GM03348 (cell line): ENCODE data around the gene NEURL3.

Source experiments
- DNase-seq: peaks from one replicate; pipeline ENCODE4 v3.0.0; 2012; ENCODE audit warnings: low spot score

The NEURL3 gene

DNA sequence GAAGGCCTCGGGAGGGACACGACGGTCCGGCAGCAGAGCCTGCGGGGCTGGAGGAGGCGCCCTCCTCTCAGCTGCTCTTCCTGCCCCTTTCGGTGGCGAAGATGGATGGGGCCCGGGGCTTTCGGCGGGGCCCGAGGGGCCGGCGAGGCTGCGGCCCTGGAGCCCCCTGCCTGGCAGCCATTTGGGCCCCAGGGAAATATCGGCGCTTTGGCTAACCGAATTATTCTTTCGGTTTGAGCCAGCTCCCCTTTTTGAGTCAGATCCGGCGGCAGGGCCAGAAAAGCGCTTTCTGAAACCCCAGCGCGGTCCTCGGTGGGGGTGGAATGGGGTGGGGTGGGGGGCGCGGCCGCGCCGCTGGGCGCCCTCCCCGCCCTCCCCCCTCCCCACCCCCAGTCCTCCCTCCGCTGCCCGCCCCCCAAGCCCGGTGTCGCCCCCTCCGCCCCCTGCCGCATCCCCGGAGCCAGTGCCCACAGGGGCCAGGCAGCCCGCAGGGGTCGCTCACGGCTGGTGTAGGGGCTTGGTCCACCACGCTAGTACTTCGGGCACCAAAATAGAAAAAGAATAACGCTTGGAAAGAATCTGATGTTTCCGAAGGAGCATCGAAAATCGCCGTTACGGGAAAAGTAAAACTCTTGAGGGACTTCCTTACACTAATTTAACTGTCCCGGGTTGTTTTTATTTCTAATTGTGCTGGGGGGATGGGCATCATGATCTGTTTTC is 22.3 kb upstream of the NEURL3 start:
- peak; percentile 58 for DNase-seq

DNA sequence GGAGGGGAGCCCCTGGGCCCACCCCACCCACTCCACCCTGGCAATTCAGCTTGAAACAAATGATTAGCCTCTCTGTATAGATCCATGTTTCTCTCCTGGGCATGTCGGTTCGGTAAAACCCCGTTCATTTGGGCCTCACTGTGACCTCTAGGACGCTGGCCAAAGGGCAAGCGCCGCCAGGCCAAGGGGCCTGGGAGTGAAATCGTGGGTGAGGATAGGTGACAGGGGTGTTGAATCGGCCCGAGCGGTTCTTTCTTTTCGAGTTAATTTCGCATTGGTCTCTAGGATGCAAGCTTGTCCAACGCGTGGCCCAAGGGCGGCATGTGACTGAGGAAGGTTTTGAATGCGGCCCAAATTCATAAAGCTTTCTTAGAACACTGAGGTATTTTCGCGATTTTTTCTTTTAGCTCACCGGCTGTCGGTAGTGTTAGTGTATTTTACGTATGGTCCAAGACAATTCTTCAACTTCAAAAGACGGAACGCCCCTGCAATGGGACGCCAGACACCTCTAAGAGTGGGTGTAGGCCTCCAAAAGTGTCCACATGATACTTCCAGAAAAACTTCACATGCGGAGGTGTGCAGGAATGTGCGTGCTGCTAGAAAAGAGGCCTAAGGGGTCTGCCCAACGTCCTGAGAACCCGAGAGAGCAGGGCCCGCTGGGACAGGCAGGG is 21.6 kb upstream of the NEURL3 start:
- no peak for DNase-seq

DNA sequence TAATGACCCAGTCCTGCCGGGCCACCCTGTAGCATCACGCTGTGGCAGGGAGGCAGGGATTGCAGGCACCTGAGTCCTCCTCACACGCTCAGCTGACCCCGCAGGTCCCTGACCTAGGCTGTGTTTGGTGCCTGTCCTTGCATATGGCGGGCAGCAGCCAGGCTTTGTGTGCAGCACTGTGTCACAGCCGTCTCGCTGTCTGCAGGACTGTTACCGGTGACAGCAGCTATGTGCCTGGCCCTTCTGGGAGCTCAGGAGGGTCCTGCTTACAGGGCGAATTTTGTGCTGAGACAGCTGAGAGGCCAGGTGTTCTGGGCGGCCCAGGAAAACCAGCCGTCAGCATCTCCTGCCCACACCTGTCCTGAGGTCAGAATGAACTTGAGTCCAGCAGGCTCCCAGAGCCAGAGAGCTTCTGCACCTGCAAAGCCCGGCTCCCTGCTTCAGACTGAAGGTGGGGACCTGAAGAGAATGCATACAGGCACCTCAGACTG is 21.0 kb upstream of the NEURL3 start:
- DNase-seq: no peak

DNA sequence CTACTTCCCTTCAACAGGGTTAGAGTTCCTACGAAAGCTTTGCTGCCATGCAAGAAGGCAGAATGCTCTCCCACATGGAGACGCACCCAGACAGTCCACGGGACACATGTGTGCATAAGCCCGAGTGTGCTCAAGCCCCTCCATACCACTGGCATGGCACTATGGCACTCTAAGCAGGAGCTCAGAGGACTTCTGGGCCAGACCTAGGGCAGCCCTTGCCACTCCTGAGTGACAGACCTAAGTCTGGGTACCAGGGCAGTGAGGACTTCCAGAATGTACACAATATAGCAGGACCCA is 20.0 kb upstream of the NEURL3 start:
- no peak for DNase-seq

DNA sequence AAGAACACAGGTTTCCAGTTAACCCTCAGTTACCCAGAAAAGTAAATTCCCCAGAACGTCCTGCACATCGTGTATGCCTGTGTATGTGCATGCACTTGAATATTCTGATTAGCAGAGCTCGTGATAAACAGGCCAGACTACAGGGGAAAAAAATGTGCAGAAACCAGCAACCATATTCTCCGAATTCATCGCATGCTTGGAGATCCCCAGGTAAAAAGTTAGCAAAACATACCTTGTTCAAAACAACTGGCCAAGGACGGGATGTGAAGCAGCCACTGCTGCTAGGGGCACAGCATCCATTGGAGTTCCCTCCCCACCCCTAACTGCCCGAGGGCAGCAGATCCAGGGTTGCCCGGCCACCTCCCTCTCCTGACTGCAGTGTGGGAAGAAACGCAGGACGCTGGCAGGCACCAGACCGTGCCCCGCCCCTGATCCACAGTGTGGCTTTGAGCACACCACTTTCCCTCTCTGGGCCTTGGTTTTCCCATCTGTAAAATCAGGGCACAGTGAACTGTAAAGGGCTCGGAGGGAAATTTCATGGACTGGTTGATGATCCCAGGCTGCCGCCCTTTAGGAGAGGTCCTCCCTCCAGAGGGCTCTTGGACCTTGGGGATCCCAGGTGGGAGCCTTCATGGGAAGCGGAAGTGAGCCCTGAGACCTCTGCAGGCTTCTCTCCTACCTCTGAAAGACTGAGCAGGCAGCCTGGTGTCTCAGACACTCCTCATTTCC is 19.5 kb upstream of the NEURL3 start:
- DNase-seq: no peak

DNA sequence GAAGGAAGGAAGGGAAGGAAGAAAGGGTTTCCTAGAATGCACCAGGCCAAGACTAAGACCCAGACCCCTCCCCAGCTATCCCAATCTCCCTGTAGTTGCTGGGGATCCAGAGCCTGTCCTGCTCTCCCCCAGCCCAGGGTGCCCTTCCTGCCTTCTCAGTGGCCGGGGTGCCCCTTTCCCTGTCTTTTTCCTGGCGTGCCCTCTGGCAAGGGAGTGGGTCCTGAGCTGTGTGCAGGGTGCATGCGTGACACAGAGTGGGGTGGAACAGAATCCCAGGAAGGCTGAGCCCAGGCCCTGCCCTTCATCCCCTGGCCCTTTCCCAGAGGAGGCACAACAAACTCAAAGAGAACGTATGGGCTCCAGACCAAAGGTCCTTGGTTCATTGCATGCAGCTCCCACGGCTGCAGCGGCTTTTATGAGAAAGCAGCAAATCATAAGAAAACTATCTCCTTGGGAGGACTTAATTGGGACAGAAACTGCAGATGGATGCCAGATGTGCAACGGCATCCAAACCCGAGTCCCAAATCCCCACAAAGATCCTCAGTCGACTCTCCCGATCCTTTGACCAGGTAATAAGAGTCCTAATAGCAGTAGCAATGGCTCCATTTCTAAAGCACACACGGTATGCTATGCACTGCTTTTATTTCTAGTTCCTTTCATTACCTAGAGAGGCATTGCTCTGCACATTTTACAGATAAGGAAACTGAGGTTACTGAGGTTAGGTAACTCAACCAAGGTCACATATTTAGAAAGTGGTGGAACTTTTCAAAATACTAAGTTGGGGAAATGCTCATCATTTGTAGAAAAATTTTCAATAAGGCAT is 18.7 kb upstream of the NEURL3 start:
- DNase-seq: peak; percentile 79

DNA sequence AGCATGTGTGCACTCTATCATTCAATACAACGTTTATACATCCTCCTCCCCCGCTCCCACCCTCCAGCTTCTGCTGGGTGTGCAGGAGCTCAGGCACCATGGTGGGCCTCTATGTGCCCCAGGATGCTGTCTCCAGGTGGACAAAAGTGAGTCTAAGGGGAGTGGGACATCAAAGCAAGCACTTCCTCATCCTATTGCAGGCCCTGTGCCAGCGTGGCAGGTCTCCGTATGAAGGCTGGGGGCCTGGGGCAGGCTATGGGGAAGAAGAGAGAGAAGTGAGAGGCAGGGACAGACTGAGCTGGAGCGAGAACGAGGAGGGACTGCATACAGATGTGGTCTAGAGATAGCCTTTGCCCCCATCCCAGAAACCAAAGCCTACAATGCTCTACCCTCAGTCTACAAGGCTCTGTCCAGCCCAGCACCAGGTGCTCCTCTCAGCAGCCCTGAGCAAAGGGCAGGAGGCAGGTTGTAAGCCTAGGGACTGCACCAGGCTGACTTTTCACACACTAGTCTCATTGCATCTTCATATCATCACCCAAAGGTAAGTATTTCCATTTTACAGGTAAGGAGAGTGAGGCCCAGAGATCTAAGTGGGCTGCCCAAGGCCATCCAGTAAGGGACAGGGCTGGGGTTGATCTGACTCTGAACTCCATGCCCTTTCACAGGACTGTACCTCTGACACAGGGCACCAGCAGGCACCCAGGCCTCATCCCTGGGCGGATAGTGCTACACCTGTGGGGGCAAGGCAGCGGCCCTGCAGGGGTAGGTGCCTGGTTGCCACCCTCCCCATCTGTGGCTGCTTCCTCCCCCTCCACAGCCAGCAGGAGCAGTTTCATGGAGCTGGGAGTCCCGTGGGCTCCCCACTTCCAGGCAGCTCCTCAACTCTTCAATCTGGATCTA is 17.4 kb upstream of the NEURL3 start:
- DNase-seq: no peak

DNA sequence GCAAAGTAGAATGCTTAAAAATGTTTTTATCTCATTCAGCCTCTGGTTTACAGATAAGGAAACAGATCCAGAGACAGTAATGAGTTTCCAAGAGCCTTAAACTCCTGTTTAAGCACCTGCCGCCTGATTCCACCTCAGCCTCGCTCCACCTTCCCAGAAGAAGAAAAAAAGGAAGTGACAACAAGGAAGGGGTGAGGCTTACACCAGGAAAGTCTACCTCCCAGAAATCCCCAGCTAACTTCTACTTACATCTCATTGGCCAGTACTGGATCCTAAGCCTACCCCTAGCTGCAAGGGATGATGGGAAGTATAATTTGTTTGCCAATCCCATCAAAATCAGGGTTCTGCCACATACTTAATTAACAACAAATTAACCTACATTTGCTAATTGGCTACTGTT is 16.1 kb upstream of the NEURL3 start:
- DNase-seq: no peak

DNA sequence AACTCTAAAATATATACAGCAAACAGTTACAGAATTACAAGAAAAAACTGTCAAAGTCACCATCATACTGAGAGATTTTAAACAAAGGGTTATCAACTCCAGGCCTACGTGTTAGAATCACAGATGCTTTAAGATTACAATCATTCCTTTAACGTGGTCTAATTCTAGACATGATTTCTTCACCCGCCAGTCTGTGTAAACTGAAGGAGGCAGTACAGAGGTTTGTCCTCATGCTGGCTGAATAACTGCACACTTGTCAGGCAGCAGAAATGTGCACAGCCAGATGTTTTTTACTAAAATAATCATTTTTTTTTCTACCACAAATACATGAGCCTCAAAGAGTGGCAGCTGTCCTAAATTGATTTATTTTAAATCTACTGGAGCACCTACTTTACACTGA is 15.5 kb upstream of the NEURL3 start:
- DNase-seq: no peak

DNA sequence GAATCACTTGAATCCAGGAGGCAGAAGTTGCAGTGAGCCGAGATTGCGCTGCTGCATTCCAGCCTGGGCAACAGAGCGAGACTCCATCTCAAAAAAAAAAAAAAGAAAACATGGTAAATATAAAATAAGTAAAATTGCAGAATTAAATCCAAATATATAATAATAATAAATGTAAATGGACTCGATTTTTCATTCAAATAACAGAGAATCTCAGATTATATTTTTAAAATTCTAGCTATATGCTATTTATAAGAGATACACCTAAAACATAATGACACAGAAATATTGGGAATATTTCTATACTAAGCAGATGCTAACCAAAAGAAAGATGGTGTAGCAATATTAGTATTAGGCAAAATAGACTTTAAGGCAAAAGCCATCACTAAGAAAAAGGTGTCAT is 15.1 kb upstream of the NEURL3 start:
- no peak for DNase-seq

DNA sequence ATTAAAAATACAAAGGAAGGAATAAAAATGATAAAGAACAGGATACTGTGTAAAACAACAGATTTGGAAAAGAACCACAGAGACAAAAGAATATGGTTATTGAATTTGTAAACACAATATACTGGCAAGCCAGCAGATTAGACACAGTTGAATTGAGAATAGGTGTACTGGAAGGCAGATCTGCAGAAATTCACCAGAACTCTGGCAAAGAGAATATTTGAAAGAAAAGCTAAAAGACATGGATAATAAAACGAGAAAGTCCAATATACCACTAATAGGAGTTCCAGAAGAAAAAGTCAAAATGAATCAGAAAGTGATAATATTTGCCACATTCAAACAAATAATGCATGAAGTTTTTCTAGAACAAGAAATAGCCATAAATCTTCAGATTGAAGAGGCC is 11.9 kb upstream of the NEURL3 start:
- no peak for DNase-seq

DNA sequence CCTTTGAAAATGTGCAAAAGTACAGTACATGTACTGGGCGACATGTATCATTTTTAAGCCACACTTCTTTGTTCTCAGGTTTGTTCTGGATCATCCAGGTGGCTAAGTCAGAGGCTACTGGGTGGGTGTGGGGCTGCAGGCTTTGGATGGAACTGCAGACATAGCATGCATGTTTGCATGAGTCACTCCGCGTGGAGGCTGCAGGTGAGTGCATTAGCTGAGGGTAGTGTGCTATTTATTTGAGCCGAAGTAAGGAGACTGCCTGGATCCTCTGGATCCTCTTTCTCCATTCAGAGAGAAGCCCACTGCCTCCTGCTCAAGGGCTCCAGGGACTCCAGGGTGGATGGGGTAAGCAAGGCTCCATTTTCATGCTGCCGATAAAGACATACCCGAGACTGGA is 9.4 kb upstream of the NEURL3 start:
- no peak for DNase-seq

DNA sequence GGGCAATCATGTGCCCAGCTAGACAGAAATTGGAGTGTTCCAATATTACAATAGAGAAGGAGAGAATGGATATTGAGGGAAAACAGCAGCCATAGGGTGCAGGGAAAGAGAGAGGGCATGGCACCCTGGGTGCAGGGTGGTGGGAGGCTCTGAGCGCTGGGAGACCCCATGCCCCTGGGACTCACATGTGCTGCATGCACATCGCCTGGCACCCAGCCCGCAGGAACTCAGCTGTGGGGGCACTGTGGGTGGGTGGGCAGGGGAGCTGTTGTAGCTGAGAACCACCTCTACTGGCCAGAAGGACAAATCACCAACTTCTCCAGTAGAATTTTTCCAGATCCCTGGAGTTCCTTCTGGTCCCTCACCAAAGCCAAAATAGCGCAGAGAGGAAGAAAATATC is 7.2 kb upstream of the NEURL3 start:
- no peak for DNase-seq

DNA sequence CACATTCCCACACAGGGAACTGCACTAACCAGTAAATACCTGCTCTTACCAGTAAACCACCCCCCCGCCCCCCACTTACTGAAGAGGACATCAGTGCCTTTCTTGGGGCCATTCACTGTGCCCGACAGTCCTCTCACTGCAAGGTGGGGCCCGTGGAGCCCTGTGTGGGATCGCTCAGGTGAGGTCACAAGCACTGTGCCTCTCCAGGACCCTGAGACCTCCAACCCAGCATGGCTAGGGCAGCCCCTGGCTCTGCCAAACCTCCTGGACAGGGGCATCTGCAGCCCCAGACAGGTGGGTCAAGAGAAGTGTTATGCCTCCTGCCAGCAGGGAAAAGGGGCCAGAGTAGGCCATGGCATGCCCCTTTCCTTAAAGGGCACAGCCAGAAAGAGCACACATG is 6.7 kb upstream of the NEURL3 start:
- DNase-seq: no peak

DNA sequence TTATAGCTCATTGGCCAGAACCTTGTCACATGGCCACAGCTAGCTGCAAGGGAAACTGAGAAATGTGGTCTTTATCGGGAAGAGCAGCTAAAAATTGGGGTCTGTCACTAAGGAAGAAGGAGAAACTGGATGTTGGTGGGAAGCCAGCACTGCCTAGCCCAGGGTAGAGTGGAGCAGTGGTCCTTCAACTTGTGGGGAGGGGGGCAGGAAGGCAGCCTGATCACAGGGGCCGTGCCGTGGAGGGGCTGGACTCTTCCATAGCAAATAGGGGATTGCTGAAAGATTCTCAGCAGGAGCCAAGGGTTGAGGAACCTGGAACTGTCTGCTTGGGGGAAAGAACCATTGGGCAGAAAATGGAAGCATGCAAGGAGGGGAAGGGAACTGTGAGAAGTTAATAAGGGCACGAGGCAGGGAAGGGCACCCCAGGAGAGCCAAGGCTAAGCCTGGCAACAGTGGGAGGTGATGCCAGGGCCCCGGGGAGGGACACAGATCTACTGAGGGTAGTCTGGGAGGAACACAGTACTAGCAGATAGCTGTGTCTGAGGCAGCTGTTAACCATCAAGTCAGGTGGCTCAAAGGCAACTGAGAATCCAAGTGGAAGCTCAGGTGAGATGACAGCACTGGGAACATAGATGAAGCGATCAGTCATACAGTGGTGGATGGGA is 5.9 kb upstream of the NEURL3 start:
- no peak for DNase-seq

DNA sequence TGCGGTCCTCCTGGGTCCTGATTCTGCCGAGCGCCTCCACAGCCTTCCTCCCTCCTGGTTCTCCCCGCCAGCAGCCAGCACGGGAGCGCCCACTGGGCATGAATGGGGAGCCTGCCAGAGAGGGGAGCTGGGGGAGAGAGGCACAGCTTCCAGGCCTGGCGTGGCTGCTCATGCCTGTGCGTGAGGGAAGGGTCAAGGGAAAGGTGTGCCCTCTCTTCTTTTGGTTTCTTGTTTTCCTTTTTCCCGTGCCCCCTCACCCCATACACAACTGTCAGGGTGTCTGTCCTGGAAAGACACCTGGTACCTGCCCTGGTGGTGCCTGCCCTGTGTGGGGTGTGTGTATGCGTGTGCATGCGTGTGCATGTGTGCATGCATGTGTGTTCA is 4.7 kb upstream of the NEURL3 start:
- DNase-seq: no peak

DNA sequence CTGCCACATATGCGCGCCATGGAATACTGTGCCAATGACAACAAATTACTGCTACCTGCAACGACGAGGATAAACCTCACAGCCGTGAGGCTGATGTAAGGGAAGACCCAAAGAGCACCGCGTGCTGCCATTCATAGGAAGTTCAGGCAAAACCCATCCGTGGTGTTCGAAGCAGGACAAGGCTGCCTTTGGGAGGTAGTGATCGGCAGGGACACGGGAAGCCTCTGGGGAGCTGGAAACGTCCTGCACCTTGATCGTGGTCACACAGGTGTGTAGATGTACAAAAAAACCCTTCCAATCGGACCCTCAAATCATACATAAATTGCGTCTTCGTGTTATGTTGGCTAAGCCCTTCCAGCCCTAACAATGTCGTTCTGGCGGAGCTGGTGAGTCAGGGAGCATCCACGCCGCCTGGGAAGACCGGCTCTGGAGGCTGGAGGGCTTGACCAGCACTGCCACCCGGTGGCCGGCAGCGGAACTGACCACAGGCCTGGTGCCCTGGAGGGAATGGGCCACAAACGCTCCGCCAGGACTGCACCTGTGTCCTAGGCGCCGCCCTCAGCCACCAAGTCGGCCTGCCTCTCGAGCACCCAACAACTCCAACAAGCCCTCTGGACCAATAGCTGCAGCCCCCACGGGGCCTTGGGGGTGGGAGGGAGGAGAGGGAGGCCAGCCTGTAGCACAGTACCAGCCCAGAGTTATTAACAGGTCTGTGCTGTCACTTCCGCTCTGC is 4.1 kb upstream of the NEURL3 start:
- peak; percentile 95 for DNase-seq

DNA sequence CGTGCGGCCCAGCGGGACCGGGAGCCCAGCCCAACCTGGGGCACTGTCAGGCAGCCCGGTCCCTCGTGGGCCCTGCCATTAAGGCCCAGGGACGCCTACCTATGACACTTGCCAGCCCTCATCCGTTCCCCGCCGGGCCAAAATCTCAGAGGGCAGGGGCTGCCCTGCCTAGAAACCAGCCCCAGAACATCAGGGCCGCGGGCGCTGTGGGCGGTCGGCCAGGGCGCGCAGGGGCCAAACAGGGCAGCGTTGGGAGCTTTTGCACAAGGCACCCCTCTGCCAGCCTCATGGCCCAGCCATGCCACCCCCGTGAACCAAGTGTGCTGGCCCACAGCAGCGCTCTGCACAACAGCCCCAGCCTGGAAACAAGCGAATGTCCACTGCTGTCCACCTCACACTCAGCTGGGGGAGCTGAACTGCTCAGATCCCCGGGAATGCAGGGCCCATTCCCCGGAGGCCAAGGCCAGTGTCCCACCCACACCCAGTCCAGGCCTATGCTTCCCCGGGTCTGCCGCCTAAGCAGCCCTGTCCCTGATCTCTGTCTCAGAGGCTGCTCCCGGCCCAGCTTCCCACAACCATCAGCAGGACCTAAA is 3.5 kb upstream of the NEURL3 start:
- no peak for DNase-seq

DNA sequence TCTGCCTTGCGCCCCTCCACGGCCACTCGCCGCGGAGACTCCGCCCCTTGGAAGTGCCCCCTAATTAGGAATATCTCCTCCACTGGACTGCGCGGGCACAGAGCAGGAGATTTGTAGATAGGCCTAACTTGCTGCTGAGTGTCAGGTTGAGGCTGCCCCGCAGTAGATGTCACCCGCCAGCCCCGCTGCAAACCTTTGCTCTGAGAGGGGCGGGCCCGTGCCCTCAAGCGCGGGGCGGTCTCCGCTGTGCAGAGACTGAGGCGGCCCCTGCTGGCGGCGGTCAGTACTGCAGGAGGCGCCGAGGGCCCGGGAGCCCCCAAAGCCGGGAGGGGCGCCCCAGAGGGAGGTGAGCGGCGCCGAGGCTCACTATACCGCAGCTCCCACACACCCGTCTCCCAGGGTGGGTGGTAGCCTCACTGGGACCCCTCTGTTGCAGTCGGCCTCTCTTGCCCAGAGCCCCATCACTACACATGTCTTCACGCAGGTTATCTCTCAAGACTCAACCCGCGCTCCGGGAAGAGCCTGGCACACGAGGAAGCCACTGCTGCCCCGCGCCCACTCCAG is 2.9 kb upstream of the NEURL3 start:
- DNase-seq: peak; percentile 93

DNA sequence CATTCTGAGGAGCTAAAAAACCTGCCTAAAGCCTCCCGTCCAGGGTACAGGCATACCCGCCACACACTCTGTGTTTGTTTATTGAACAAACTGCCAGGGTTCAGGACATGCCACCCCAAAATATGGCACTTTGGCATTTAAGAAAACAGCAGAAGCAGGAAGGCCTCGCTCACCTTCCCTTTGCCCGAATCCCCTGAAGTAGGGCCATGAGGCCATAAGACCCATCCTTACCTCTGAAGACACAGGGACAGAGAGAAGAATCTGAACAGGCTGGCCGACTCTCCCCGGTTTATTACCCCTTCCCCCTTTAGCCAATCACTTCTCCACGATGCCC is 1.7 kb upstream of the NEURL3 start:
- no peak for DNase-seq
